ENCODE measurements around the gene MATN1. TPM values are rescaled to one million over a fixed set of nuclear protein-coding genes. Genes with fewer than 3 reads are reported as not detected.

The MATN1 gene
- total RNA-seq, 1 donor from 2014 or later, result 0.24 TPM

GRCh38 chr1:30758121-30758688 lies 34.8 kb upstream of the MATN1 start:
- H3K27ac Mint-ChIP-seq, result no peak overlapping the region
- no peak for DNase-seq (ENCODE audit: extremely low spot score, unreplicated experiment)
- no peaks in the 10 kb centered on the region for H3K27me3 Mint-ChIP-seq
- TF ChIP-seq CTCF (conservative IDR thresholded peaks at IDR 0.05), result no peak
- peaks cover 26% of the 10 kb centered on the region for H3K4me1 Mint-ChIP-seq (ENCODE audit: unreplicated experiment)
- no peaks in the 10 kb centered on the region for H3K36me3 Mint-ChIP-seq
- no peaks in the 10 kb centered on the region for H3K9me3 Mint-ChIP-seq
- no peak overlapping the region for H3K4me3 Mint-ChIP-seq

GRCh38 chr1:30757352-30758120 lies 34.2 kb upstream of the MATN1 start, which contains the start of gene LAPTM5:
LAPTM5 (minus strand) TSS chr1:30757774; CDS start chr1:30757745, 29 bp downstream.
- no peak within 1 kb of the TSS for H3K4me3 Mint-ChIP-seq
- H3K36me3 Mint-ChIP-seq, result no peaks in the 10 kb centered on the region
- H3K27me3 Mint-ChIP-seq, result no peaks in the 10 kb centered on the region
- DNase-seq (ENCODE audit: extremely low spot score, unreplicated experiment), result no peak
- no peaks in the 10 kb centered on the region for H3K9me3 Mint-ChIP-seq
- TF ChIP-seq CTCF (conservative IDR thresholded peaks at IDR 0.05), result no peak
- H3K27ac Mint-ChIP-seq, result peak within 1 kb of the TSS; percentile 48
- peaks cover 24% of the 10 kb centered on the region for H3K4me1 Mint-ChIP-seq (ENCODE audit: unreplicated experiment)

- Mint-ChIP-seq H3K4me1 (ENCODE audit: unreplicated experiment) (peaks cover 24% of the 10 kb centered on the region), H3K4me3 (no peak overlapping the region), H3K9me3 (no peaks in the 10 kb centered on the region), H3K27me3 (no peaks in the 10 kb centered on the region), H3K36me3 (no peaks in the 10 kb centered on the region), H3K27ac (peak overlapping the region; percentile 48)
- no peak for DNase-seq (ENCODE audit: extremely low spot score, unreplicated experiment)
- no peak for TF ChIP-seq CTCF (conservative IDR thresholded peaks at IDR 0.05)
These were observed 33.4 kb upstream of the MATN1 start for GRCh38 chr1:30756545-30757351.

GRCh38 chr1:30756206-30756544 lies 32.8 kb upstream of the MATN1 start:
- no peak for DNase-seq (ENCODE audit: extremely low spot score, unreplicated experiment)
- no peaks in the 10 kb centered on the region for H3K9me3 Mint-ChIP-seq
- H3K36me3 Mint-ChIP-seq, result no peaks in the 10 kb centered on the region
- no peak overlapping the region for H3K4me3 Mint-ChIP-seq
- no peaks in the 10 kb centered on the region for H3K27me3 Mint-ChIP-seq
- peaks cover 20% of the 10 kb centered on the region for H3K4me1 Mint-ChIP-seq (ENCODE audit: unreplicated experiment)
- no peak overlapping the region for H3K27ac Mint-ChIP-seq
- no peak for TF ChIP-seq CTCF (conservative IDR thresholded peaks at IDR 0.05)

- Mint-ChIP-seq H3K4me3 (no peak overlapping the region), H3K36me3 (no peaks in the 10 kb centered on the region)
- DNase-seq (ENCODE audit: extremely low spot score, unreplicated experiment), result no peak
These were observed 32.4 kb upstream of the MATN1 start for GRCh38 chr1:30755746-30756145.

More at GRCh38 chr1:30755746-30756145, 32.4 kb upstream of the MATN1 start:
- Mint-ChIP-seq H3K9me3 (no peaks in the 10 kb centered on the region), H3K27me3 (no peaks in the 10 kb centered on the region), H3K27ac (peak overlapping the region; percentile 9), H3K4me1 (ENCODE audit: unreplicated experiment) (peaks cover 16% of the 10 kb centered on the region)
- TF ChIP-seq CTCF (conservative IDR thresholded peaks at IDR 0.05), result no peak

Measured in type B pancreatic cell (in vitro differentiated cells).